ENCODE data around the gene EVA1B. TPM values are rescaled to one million over a fixed set of nuclear protein-coding genes. Genes with fewer than 3 reads are reported as not detected.

EVA1B gene
- total RNA-seq, 1 experiment from 2014 or later, result 5.5 TPM

- no peaks in the 10 kb centered on the region for H3K27me3 Mint-ChIP-seq (ENCODE audit: low read depth)
- H3K4me1 Mint-ChIP-seq, result no peaks in the 10 kb centered on the region
- Histone ChIP-seq H3K56ac (ENCODE audit: insufficient read length, low read depth, low read length) (no peak overlapping the region), H3K27ac (ENCODE audit: insufficient read length, low read depth, low read length) (no peak overlapping the region), H3K9ac (ENCODE audit: extremely low read depth, insufficient read length, low read length) (no peak overlapping the region), H3K4me1 (ENCODE audit: insufficient read depth, low read length) (no peaks in the 10 kb centered on the region), H3K4me2 (ENCODE audit: insufficient read depth, insufficient read length, low read length) (no peak overlapping the region), H2BK12ac (ENCODE audit: insufficient read length, low read depth, low read length) (no peak overlapping the region), H3K14ac (ENCODE audit: insufficient read depth, low read length) (no peak overlapping the region), H3K79me2 (ENCODE audit: insufficient read depth, low read length) (no peaks in the 10 kb centered on the region), H4K20me1 (ENCODE audit: control insufficient read depth, insufficient read depth, insufficient read length) (no peaks in the 10 kb centered on the region), H2BK120ac (ENCODE audit: low read depth, low read length, poor library complexity, severe bottlenecking) (no peak overlapping the region), H3K27me3 (ENCODE audit: insufficient read depth, low read length) (no peaks in the 10 kb centered on the region), H3K9me3 (ENCODE audit: control insufficient read depth, low read depth, low read length) (no peaks in the 10 kb centered on the region), H2BK15ac (ENCODE audit: low read depth, low read length) (no peak overlapping the region), H3K23me2 (ENCODE audit: insufficient read length, low read depth, low read length, poor library complexity, severe bottlenecking) (no peaks in the 10 kb centered on the region), H3T11ph (ENCODE audit: low read length) (no peak overlapping the region), H3K23ac (ENCODE audit: insufficient read length, low read depth, low read length) (no peak overlapping the region), H4K91ac (ENCODE audit: insufficient read length, low read depth, low read length) (no peak overlapping the region), H3K4ac (ENCODE audit: low read depth, low read length) (no peak overlapping the region), H2BK20ac (ENCODE audit: low read depth, low read length, poor library complexity, severe bottlenecking) (no peak overlapping the region), H2BK5ac (ENCODE audit: insufficient read length, low read length) (no peak overlapping the region), H2AK5ac (ENCODE audit: insufficient read length, low read length) (no peak overlapping the region), H3K79me1 (ENCODE audit: insufficient read depth, low read depth, low read length, poor library complexity, severe bottlenecking) (peaks cover 9% of the 10 kb centered on the region), H4K8ac (replicated peaks; ENCODE audit: insufficient read length, low read depth, low read length) (no peak overlapping the region), H2AFZ (ENCODE audit: low read length) (no peak overlapping the region), H3K18ac (ENCODE audit: insufficient read length, low read depth, low read length) (no peak overlapping the region), H4K5ac (ENCODE audit: insufficient read length, low read depth, low read length) (no peak overlapping the region)
- TF ChIP-seq, protein P1, sequence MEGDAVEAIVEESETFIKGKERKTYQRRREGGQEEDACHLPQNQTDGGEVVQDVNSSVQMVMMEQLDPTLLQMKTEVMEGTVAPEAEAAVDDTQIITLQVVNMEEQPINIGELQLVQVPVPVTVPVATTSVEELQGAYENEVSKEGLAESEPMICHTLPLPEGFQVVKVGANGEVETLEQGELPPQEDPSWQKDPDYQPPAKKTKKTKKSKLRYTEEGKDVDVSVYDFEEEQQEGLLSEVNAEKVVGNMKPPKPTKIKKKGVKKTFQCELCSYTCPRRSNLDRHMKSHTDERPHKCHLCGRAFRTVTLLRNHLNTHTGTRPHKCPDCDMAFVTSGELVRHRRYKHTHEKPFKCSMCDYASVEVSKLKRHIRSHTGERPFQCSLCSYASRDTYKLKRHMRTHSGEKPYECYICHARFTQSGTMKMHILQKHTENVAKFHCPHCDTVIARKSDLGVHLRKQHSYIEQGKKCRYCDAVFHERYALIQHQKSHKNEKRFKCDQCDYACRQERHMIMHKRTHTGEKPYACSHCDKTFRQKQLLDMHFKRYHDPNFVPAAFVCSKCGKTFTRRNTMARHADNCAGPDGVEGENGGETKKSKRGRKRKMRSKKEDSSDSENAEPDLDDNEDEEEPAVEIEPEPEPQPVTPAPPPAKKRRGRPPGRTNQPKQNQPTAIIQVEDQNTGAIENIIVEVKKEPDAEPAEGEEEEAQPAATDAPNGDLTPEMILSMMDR (conservative IDR thresholded peaks at IDR 0.05), result no peak
- no peaks in the 10 kb centered on the region for H3K9me3 Mint-ChIP-seq
- no CpG with 5 or more reads among the region's 1 CpG for WGBS (ENCODE audit: extremely low coverage, insufficient read length, low lambda C conversion rate)
- peak overlapping the region in 1 of 3 experiments; percentile 76; a peak in 1 of 7 replicates for H3K27ac Mint-ChIP-seq
- DNase-seq, result no peak
- peaks cover 30 to 55% (median 50%) of the 10 kb centered on the region in 3 experiments for H3K36me3 Mint-ChIP-seq (ENCODE audit: insufficient read depth in 1 of 3, low read depth in 3 of 3)
- no peak overlapping the region for H3K4me3 Mint-ChIP-seq
Observed at GRCh38 chr1:36284061-36284460, 39.4 kb downstream of the EVA1B start.

Data from H9 (cell line).